GM19455 (cell line): Measurements from ENCODE around the gene BHLHE41.

ENCODE experiments used
- ATAC-seq: cut with Tn5 transposase; IDR thresholded peaks from one replicate; pipeline ENCODE4 v1.9.1; 2021; ENCODE audit not compliant: unreplicated experiment

BHLHE41 gene

GRCh38 chr12:26135010-26135420 lies 10.2 kb upstream of the BHLHE41 start:
- ATAC-seq = no peak

DNA sequence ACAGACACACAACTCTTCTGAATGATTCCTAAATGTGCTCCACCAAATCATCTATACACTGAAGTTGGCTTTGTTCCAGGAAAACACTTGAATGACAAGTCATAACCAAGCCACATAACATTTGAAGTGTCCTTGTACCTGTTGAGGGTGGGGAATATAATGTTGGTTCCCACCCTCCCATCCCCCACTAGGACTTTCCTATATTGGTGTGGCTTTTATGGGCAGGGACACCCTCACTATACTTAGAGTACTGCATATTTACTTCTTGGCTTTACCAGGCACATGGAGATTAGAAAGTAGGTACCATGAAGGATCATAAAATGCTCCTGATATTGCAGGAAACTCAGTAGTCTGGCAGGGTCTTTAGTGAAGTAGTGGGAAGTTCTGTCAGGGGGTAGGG lies 9.7 kb upstream of the BHLHE41 start:
- ATAC-seq = no peak

GRCh38 chr12:26133521-26133920 lies 8.7 kb upstream of the BHLHE41 start:
- ATAC-seq = no peak

DNA sequence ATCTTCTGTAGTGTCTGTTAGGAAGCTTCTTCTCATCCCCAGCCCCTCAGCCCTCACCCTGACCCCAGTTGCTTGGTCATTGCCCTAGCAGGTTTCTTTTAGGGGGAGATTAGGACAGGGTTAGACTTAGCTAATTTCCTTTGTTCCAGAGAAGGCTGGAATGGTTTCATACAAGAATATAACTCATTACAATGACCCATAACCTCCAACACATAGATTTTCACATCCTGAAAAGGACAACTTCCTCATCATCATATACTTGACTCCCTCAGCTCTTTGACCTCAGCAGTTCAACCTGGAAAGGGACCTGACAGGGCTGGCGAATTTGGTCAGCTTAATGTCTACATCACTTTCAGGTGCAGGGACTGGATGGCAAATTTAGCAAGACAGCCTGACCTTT lies 8.0 kb upstream of the BHLHE41 start:
- no peak for ATAC-seq

GRCh38 chr12:26131936-26132335 lies 7.1 kb upstream of the BHLHE41 start:
- ATAC-seq = no peak

- ATAC-seq = no peak
Measured at GRCh38 chr12:26130728-26131127, 5.9 kb upstream of the BHLHE41 start.

DNA sequence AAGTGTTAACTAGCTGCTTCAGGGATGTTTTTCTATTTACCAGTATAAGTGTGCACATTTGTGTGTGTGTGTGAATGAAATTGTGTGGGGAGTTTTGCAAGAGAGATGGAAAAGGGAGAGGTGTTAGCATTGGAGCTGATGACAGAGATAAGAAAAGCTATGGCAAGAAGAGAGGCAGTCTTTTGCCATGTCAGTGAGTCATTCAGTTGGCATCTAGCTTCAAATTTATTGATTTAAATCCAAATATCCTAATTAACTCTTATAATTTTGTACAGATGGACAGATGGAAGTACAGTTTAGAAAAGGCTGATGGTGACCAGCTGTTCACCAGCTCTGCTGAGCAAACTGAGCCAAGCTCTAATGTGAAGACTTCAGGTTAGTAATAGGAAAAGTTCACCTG lies 3.3 kb upstream of the BHLHE41 start:
- no peak for ATAC-seq

DNA sequence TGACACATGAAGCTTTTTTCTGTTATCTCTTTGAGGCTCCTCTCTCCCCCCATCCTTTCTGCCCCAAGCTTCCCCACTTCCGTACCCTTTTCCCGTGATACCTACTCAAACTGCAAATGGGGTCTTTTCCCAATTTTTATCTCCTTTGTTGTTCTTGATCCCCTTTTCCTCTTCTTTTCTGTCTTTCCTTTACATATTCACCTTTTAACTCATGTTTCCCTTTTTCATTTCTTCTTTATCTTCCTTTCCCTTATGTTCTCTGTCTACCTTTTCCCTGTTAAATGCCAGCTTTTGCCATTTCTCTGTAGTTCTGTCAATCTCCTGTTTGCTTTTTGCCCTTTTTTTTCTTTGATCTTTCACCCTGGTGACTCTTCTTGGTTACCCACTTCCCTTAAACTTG lies 2.6 kb upstream of the BHLHE41 start:
- no peak for ATAC-seq

GRCh38 chr12:26126340-26127284 lies 1.8 kb upstream of the BHLHE41 start:
- peak; percentile 33 for ATAC-seq

- ATAC-seq = peak; percentile 36
Measured at GRCh38 chr12:26125400-26126339, 833 bp upstream of the BHLHE41 start.

GRCh38 chr12:26123482-26123980 lies 1.3 kb downstream of the BHLHE41 start:
- no peak for ATAC-seq

GRCh38 chr12:26122681-26123481 lies 2.0 kb downstream of the BHLHE41 start:
- ATAC-seq = peak; percentile 15

DNA sequence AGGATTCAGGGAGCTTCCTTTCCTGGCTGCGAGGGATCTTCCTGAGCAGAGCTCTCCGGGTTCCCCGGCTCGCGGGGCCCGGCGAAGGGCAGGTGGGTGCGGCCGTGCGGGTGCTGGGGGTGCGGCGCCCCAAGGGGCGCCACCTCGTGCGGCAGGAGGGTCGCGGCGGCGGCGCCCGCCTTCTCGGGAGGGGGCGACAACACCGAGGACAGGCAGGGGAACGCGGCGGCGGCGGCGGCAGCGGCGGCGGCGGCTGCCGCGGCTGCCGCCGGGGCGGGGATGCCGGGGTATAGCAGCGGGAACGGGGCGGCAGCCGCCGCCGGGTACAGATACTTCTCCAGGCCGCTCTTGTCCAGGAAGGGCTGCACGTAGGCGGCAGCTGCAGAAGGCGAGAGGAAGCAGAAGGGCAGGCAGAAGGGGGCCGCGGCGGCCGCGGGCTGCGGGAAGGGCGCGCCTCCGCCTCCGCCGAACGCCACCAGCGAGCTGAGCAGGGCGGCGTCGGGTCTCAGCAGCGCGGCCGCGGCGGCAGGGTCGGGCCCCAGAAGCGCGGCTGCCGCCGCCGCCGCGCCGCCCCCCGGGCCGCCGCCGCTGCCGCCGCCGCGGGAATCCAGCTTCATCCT lies 2.7 kb downstream of the BHLHE41 start:
- peak; percentile 40 for ATAC-seq

DNA sequence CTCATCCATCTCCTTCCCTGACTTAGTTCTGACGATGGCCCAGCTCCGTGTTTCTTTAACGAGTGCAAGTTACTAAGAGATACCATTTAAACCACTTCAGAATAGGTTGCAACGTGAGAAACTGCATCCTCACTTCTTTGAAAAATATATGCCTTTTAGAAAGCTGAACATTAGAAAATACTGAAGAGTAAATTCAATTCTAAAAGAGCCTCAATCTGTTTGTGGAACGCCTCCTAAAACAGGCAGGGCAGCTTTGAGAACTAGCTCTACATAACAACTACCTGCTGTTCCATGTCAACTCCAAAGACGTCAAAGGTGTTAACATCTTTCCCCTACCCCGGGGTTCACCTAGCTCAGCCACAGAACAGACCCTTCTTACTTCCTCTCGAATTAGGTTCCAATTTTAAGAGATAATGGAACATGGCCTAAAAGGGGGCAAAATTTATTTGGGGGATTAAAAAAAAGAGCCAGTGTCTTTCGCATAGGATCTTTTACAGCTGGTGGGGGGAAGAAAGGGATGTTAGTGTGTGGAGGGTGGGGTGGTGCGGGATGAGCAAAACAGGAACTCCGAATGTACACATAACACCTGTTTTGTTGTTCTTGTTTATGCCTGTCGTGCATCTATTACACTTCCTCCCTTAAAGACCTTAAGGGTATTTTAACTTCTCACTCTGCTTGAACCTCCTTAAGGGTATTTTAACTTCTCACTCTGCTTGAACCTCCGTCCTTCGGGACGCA lies 3.3 kb downstream of the BHLHE41 start:
- no peak for ATAC-seq

DNA sequence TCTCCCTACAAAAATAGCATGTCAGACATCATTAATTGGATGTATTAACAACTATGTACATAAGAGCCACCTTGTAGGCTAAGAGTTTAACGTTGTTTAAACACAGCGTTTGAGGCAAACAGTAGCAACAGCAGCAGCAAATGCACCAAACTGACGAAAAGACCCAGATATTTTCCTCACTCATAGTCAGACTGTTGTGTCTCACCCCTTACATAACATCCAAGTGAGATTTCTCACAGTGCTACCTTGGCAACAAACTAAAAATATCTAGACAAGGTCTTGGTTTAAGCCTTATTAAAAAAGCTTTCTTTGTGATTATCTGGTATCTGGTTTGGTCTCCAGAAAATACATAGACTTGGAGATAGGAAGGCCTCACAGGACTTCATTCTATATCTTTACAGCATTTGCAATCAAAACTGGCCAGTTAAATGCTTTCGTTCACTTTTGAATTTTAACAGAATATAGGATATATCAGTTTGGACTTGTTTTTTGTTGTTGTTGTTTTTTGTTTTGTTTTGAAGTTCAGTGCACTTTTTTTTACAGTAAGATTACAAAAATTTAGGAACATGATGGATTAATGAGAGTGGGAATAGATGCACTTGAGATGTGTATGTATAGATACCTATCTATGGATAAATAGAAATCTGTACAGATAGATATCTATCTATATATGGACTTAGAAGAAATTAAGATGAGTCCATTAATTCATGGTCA lies 4.1 kb downstream of the BHLHE41 start:
- no peak for ATAC-seq

DNA sequence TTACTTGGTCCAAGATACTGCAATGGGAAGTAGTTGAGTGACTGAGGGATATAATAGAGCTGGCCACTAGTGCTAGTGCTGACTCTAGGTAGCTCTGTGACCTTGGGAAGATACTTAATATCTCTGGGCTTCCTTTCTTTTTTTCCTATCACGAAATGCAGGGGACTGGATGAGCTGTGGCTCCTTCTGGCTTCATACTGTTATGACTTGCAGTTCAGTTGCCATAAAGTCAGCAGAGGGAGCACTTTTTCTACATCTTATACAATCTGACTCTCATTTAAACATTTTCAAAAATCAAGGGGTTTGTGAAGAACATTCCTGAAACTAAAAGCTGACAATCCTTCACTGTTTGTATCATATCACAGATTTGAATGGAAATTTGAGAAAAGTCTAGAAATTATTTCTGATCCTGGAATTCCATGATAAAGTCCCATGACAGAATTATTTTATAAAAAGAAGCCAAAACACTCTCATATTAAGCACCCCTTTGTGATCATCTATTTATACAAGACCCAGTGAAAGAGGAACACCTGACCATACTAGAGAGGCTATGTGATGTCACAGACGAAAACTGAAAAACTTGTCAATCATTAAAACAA lies 5.3 kb downstream of the BHLHE41 start:
- ATAC-seq = no peak

DNA sequence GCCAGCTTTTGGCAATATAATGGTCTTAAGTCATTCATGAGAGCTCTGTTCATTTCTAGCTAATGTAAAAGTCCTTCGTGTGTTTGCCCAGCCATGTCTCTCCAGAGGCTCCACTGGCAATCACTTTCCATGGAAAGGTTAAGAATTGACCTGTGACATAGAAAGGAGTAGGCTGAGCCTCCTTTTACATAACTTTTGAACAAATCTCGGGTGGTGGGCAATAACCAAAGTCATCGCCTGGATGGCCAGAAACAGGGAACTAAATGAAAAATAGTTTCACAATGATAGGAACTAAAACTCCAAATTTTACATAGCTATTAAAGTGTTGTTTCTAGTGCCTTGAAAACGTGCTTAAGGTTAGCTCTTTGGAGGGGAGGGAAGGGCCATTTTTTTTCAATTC lies 6.5 kb downstream of the BHLHE41 start:
- ATAC-seq = no peak
